GM21786 (cell line): Measurements from ENCODE around the gene C12orf76.

ENCODE experiments used
- ATAC-seq: cut with Tn5 transposase; IDR thresholded peaks from one replicate; pipeline ENCODE4 v1.9.1; 2021; ENCODE audit not compliant: unreplicated experiment

C12orf76 gene

DNA sequence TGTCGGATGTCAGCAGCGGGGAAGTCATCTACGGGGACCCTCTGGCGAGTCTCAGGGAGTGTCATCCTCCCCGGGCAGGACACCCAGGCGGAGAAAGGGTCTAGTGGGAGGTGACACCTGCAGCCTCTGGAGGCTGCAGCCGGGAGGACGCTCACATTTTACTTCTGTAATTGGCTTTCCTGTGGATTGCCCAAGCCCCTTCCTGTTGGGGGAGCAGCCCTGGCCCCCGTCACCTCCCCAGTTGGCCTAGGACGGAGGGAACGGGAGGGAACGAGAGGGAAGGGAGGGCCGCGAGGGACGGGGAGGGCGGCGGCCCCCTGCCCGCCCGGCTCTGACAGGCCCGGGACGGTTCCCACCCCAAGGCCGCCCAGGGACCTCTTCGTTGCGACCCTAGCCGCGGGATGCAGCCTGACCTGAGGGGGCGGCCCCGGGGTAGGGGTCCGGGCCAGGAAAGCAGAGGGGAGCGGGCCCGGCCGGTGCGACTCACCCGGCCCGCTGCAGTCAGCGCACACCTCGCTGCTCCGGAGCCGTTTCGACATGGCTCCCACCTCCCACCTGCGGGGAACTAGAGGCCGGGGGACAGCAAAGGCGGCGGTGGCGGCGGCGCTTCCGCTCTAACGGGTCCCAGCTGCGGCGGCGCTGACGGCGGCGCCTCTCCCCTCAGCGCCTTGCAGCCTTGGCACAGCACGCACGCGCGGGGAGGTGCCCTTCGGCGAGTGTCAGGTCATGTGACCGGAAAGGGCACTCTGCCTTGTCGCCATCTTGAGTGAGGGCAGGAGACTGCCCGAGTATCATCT, 52.4 kb downstream of the C12orf76 start, which contains the start of gene GIT2:
TSS of gene GIT2 (minus strand) at position 683 of the 797 bp plus-strand sequence. CDS start at position 539, 144 bp downstream.
- peak; percentile 54 for ATAC-seq

DNA sequence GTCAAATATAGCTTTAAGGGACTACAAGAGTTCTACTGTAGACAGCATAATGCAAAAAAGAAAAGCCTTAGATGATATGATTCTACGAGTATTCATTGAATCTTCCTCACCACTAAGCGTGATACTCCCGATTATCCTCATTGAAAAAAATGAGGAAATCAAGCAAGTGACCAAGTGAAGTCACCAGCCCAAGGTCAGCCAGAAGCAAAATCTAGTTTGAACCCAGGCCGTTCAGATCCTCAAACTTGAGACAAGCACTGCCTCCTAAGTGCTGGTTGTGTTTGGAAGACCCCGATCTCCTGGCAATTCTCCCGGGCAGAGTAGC, 53.0 kb downstream of the C12orf76 start:
- no peak for ATAC-seq

DNA sequence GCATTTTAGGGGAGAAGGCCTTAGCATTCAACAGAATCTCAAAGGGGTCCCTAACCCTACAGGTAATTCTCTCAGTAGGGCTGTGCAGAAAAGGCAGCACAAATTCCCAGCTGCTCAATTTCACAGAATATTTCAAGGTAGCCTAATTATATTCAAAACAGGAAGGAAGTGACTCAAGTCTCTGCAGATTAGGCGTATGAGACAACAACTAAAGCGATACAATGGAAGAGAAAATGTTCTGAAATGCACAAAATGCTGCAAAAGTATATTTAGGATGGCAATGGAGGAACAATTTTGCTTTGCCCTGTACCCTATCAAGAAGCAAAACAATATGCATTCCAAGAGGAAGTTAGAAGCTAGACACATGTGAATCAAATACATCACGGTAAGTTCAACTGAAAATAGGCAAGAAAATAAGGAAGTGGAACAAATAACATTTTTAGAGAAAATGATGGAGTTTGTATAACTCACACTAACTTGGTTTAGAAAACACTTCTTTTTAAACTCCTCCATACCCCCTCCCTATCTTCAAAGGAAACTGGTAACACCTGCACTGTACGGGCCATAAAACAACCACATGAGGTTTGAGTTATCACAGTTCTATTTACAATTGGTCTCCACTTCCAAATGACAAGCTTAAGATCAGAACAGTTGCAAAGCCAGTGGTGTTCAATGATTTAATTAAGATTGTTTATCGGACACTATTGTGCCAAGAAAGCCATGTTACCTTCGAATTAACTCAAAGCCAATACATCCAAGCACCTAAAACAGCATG, 53.7 kb downstream of the C12orf76 start:
- ATAC-seq: no peak

DNA sequence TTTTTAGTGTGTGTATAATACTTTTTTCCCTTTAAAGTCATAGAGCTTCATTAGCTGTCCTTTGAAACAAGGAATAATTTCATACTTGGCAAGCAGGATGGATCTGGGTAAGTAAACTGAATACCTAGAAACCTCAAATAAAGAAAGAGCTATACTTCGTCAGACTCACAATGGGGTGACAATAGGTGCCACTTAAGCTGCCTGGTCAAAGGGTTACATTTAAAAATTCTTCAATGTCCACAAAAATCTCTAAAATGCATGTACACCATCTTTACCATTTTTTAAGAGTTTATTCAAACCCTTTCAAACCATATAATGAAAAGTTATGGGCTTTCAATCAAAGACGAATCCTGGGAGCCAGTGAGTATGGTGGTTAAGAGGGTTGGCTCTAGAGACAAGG, 55.2 kb downstream of the C12orf76 start:
- no peak for ATAC-seq

DNA sequence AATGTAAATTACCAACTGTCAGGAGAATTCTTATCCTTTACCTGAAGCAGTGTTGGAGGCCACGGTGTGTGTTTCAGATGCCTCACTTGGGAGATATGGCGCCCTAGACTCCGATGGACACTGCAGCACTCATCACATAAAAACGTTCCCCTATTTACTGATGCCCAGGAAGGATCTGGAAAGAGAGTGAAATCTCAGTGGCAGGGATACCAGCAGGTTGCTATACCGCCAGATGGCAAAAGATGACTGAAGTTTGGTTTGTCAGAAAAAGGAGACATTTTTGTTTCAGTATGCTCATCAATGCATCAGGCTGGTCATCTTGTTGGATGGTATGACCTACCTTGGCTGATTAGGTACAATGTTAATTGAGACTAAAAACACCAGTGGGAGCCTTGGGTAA, 56.7 kb downstream of the C12orf76 start:
- ATAC-seq: no peak
